Measurements from ENCODE around the gene CHMP1A.
"Not testable (repeated sequence)": the region's sequence is repeated elsewhere in the genome, so short reads cannot be mapped to it uniquely, and the experiment has no call there.

Gene CHMP1A

GRCh38 chr16:89657442-89658220 is at the start of gene CHMP1A, which contains the start of gene SPATA33:
TSS of gene CHMP1A (minus strand) at chr16:89657708. CDS start at chr16:89657588, 120 bp downstream.
TSS of gene SPATA33 (plus strand) at chr16:89657836. CDS start at chr16:89657912, 76 bp downstream.
- peak; percentile 78 for DNase-seq

- no peak for DNase-seq
Observed at GRCh38 chr16:89706518-89707260, 49.2 kb upstream of the CHMP1A start.

- no peak for DNase-seq
Observed at GRCh38 chr16:89705006-89705405, 47.5 kb upstream of the CHMP1A start.

GRCh38 chr16:89704281-89704680 is 46.8 kb upstream of the CHMP1A start:
- no peak for DNase-seq

GRCh38 chr16:89701425-89702406 is 44.2 kb upstream of the CHMP1A start, which contains the start of gene SPATA2L:
TSS of gene SPATA2L (minus strand) at chr16:89701705. CDS start at chr16:89701232, 473 bp downstream.
- DNase-seq: peak; percentile 85

GRCh38 chr16:89700649-89701424 is 43.3 kb upstream of the CHMP1A start:
- no peak for DNase-seq

- DNase-seq: peak; percentile 89
Observed at GRCh38 chr16:89700100-89700648, 42.7 kb upstream of the CHMP1A start.

GRCh38 chr16:89699629-89700099 is 42.2 kb upstream of the CHMP1A start:
- not testable (repeated sequence) for DNase-seq

GRCh38 chr16:89698717-89699116 is 41.2 kb upstream of the CHMP1A start:
- not testable (repeated sequence) for DNase-seq

GRCh38 chr16:89697616-89698331 is 40.3 kb upstream of the CHMP1A start:
- DNase-seq: no peak

GRCh38 chr16:89697161-89697615 is 39.7 kb upstream of the CHMP1A start:
- DNase-seq: no peak

GRCh38 chr16:89696670-89697128 is 39.2 kb upstream of the CHMP1A start:
- no peak for DNase-seq

GRCh38 chr16:89695875-89696669 is 38.6 kb upstream of the CHMP1A start:
- DNase-seq: no peak

- DNase-seq: no peak
Observed at GRCh38 chr16:89695086-89695874, 37.8 kb upstream of the CHMP1A start.

GRCh38 chr16:89694784-89695085 is 37.2 kb upstream of the CHMP1A start:
- not testable (repeated sequence) for DNase-seq

- DNase-seq: no peak
Observed at GRCh38 chr16:89693931-89694783, 36.6 kb upstream of the CHMP1A start.

GRCh38 chr16:89693289-89693731 is 35.8 kb upstream of the CHMP1A start:
- no peak for DNase-seq
